ENCODE data around the gene NUBP1.

NUBP1 gene

GRCh38 chr16:10805334-10805733, 61.7 kb downstream of the NUBP1 start:
- H4K20me1 ChIP-seq (ENCODE audit: insufficient read depth, low read length): no peaks in the 10 kb centered on the region
- no peak overlapping the region for H3K9ac ChIP-seq (ENCODE audit: low read depth, low read length)
- H3K4me1 ChIP-seq (ENCODE audit: insufficient read depth, low read length): no peaks in the 10 kb centered on the region
- H3K4me2 ChIP-seq (ENCODE audit: insufficient read depth, low read length): no peak overlapping the region
- no peaks in the 10 kb centered on the region for H3K79me2 ChIP-seq (ENCODE audit: insufficient read depth, low read length)
- no peak overlapping the region for H3K27ac ChIP-seq (ENCODE audit: low read length)
- H3K4me3 ChIP-seq (ENCODE audit: low read depth in 1 of 2, low read length in 2 of 2): no peak overlapping the region
- DNase-seq: no peak
- TF ChIP-seq CTCF (IDR thresholded peaks at IDR 0.05; ENCODE audit: borderline replicate concordance, extremely low read depth, low read length, poor library complexity, severe bottlenecking): no peak
- TF ChIP-seq EZH2 (IDR thresholded peaks at IDR 0.05; ENCODE audit: borderline replicate concordance, low read depth, low read length, severe bottlenecking): no peak
- H2AFZ ChIP-seq (ENCODE audit: low read depth, low read length): no peak overlapping the region
- H3K27me3 ChIP-seq (ENCODE audit: insufficient read depth, low read length, poor library complexity): peaks cover 13% of the 10 kb centered on the region
- no peaks in the 10 kb centered on the region for H3K9me3 ChIP-seq (ENCODE audit: insufficient read depth, low read length, severe bottlenecking)
- no peaks in the 10 kb centered on the region for H3K36me3 ChIP-seq (ENCODE audit: insufficient read depth, low read length)
- no peak for ATAC-seq (ENCODE audit: insufficient read depth, low read depth)

GRCh38 chr16:10806698-10807097, 63.1 kb downstream of the NUBP1 start:
- Histone ChIP-seq H3K4me3 (ENCODE audit: low read depth in 1 of 2, low read length in 2 of 2) (no peak overlapping the region), H3K9ac (ENCODE audit: low read depth, low read length) (no peak overlapping the region), H3K27ac (ENCODE audit: low read length) (no peak overlapping the region), H4K20me1 (ENCODE audit: insufficient read depth, low read length) (no peaks in the 10 kb centered on the region), H3K79me2 (ENCODE audit: insufficient read depth, low read length) (no peaks in the 10 kb centered on the region), H3K27me3 (ENCODE audit: insufficient read depth, low read length, poor library complexity) (peaks cover 13% of the 10 kb centered on the region), H2AFZ (ENCODE audit: low read depth, low read length) (no peak overlapping the region), H3K36me3 (ENCODE audit: insufficient read depth, low read length) (no peaks in the 10 kb centered on the region), H3K4me1 (ENCODE audit: insufficient read depth, low read length) (no peaks in the 10 kb centered on the region), H3K4me2 (ENCODE audit: insufficient read depth, low read length) (no peak overlapping the region), H3K9me3 (ENCODE audit: insufficient read depth, low read length, severe bottlenecking) (no peaks in the 10 kb centered on the region)
- DNase-seq (no peak), ATAC-seq (ENCODE audit: insufficient read depth, low read depth) (no peak)
- no peak for TF ChIP-seq EZH2 (IDR thresholded peaks at IDR 0.05; ENCODE audit: borderline replicate concordance, low read depth, low read length, severe bottlenecking)
- no peak for TF ChIP-seq CTCF (IDR thresholded peaks at IDR 0.05; ENCODE audit: borderline replicate concordance, extremely low read depth, low read length, poor library complexity, severe bottlenecking)

- H2AFZ ChIP-seq (ENCODE audit: low read depth, low read length): no peak overlapping the region
- no peak overlapping the region for H3K4me3 ChIP-seq (ENCODE audit: low read depth in 1 of 2, low read length in 2 of 2)
- no peaks in the 10 kb centered on the region for H3K36me3 ChIP-seq (ENCODE audit: insufficient read depth, low read length)
- TF ChIP-seq CTCF (IDR thresholded peaks at IDR 0.05; ENCODE audit: borderline replicate concordance, extremely low read depth, low read length, poor library complexity, severe bottlenecking) (no peak), EZH2 (IDR thresholded peaks at IDR 0.05; ENCODE audit: borderline replicate concordance, low read depth, low read length, severe bottlenecking) (no peak)
- no peaks in the 10 kb centered on the region for H3K4me1 ChIP-seq (ENCODE audit: insufficient read depth, low read length)
- H3K79me2 ChIP-seq (ENCODE audit: insufficient read depth, low read length): no peaks in the 10 kb centered on the region
- H3K27ac ChIP-seq (ENCODE audit: low read length): no peak overlapping the region
- H3K9me3 ChIP-seq (ENCODE audit: insufficient read depth, low read length, severe bottlenecking): no peaks in the 10 kb centered on the region
- DNase-seq (no peak), ATAC-seq (ENCODE audit: insufficient read depth, low read depth) (no peak)
- no peaks in the 10 kb centered on the region for H4K20me1 ChIP-seq (ENCODE audit: insufficient read depth, low read length)
- no peak overlapping the region for H3K4me2 ChIP-seq (ENCODE audit: insufficient read depth, low read length)
- peaks cover 13% of the 10 kb centered on the region for H3K27me3 ChIP-seq (ENCODE audit: insufficient read depth, low read length, poor library complexity)
- H3K9ac ChIP-seq (ENCODE audit: low read depth, low read length): no peak overlapping the region
These were observed 64.6 kb downstream of the NUBP1 start for GRCh38 chr16:10808218-10808617.

- TF ChIP-seq CTCF (IDR thresholded peaks at IDR 0.05; ENCODE audit: borderline replicate concordance, extremely low read depth, low read length, poor library complexity, severe bottlenecking): no peak
- no peak for TF ChIP-seq EZH2 (IDR thresholded peaks at IDR 0.05; ENCODE audit: borderline replicate concordance, low read depth, low read length, severe bottlenecking)
- Histone ChIP-seq H3K79me2 (ENCODE audit: insufficient read depth, low read length) (no peaks in the 10 kb centered on the region), H3K27ac (ENCODE audit: low read length) (no peak overlapping the region), H3K4me3 (ENCODE audit: low read depth in 1 of 2, low read length in 2 of 2) (no peak overlapping the region), H3K9ac (ENCODE audit: low read depth, low read length) (no peak overlapping the region), H3K36me3 (ENCODE audit: insufficient read depth, low read length) (no peaks in the 10 kb centered on the region), H2AFZ (ENCODE audit: low read depth, low read length) (no peak overlapping the region), H3K4me1 (ENCODE audit: insufficient read depth, low read length) (no peaks in the 10 kb centered on the region), H4K20me1 (ENCODE audit: insufficient read depth, low read length) (no peaks in the 10 kb centered on the region), H3K4me2 (ENCODE audit: insufficient read depth, low read length) (no peak overlapping the region), H3K9me3 (ENCODE audit: insufficient read depth, low read length, severe bottlenecking) (no peaks in the 10 kb centered on the region), H3K27me3 (ENCODE audit: insufficient read depth, low read length, poor library complexity) (peaks cover 13% of the 10 kb centered on the region)
- no peak for DNase-seq
- ATAC-seq (ENCODE audit: insufficient read depth, low read depth): no peak
These were observed 65.2 kb downstream of the NUBP1 start for GRCh38 chr16:10808850-10809249.

All from DND-41 (cell line).